Right forelimb (tissue), 1 donor: Measurements from ENCODE around the gene EPHA8.

ENCODE experiments used
- DNase-seq: peaks from one replicate; pipeline ENCODE4 v3.0.0-alpha.2; 2018

The EPHA8 gene

GRCh38 chr1:22595108-22595507 lies 31.8 kb downstream of the EPHA8 start:
- DNase-seq: no peak

GRCh38 chr1:22597301-22597965 lies 34.1 kb downstream of the EPHA8 start:
- DNase-seq: no peak

- no peak for DNase-seq
Measured at GRCh38 chr1:22597996-22598395, 34.7 kb downstream of the EPHA8 start.

GRCh38 chr1:22598736-22599135 lies 35.4 kb downstream of the EPHA8 start:
- DNase-seq: no peak

- no peak for DNase-seq
Measured at GRCh38 chr1:22600071-22600816, 37.0 kb downstream of the EPHA8 start.

GRCh38 chr1:22600817-22601605 lies 37.7 kb downstream of the EPHA8 start:
- no peak for DNase-seq

GRCh38 chr1:22601610-22602009 lies 38.3 kb downstream of the EPHA8 start:
- DNase-seq: no peak

- no peak for DNase-seq
Measured at GRCh38 chr1:22602060-22602740, 38.9 kb downstream of the EPHA8 start.

- DNase-seq: no peak
Measured at GRCh38 chr1:22606161-22606560, 42.9 kb downstream of the EPHA8 start.

- DNase-seq: no peak
Measured at GRCh38 chr1:22607154-22607553, 43.9 kb downstream of the EPHA8 start.

GRCh38 chr1:22608361-22608760 lies 45.1 kb downstream of the EPHA8 start:
- no peak for DNase-seq

GRCh38 chr1:22609291-22609690 lies 46.0 kb downstream of the EPHA8 start:
- no peak for DNase-seq

GRCh38 chr1:22611530-22611947 lies 48.2 kb downstream of the EPHA8 start:
- peak; percentile 86 for DNase-seq

- no peak for DNase-seq
Measured at GRCh38 chr1:22612671-22613571, 49.6 kb downstream of the EPHA8 start.

- DNase-seq: no peak
Measured at GRCh38 chr1:22613572-22613918, 50.3 kb downstream of the EPHA8 start.

GRCh38 chr1:22613951-22614350 lies 50.7 kb downstream of the EPHA8 start:
- DNase-seq: no peak

GRCh38 chr1:22615886-22616285 lies 52.6 kb downstream of the EPHA8 start:
- DNase-seq: no peak

GRCh38 chr1:22616571-22616970 lies 53.3 kb downstream of the EPHA8 start:
- no peak for DNase-seq

- no peak for DNase-seq
Measured at GRCh38 chr1:22618056-22618455, 54.8 kb downstream of the EPHA8 start.

GRCh38 chr1:22619252-22619651 lies 56.0 kb downstream of the EPHA8 start:
- no peak for DNase-seq

- DNase-seq: no peak
Measured at GRCh38 chr1:22619798-22620197, 56.5 kb downstream of the EPHA8 start.

- DNase-seq: no peak
Measured at GRCh38 chr1:22621761-22622160, 58.5 kb downstream of the EPHA8 start.
